Endothelial cell of umbilical vein (primary cell): Measurements from ENCODE around the gene KDM4C. TPM values are rescaled to one million over a fixed set of nuclear protein-coding genes. Genes with fewer than 3 reads are reported as not detected.

ENCODE experiments used
- BruUV-seq: library from RNA; stranded (reverse); fragments of 400-500 nt; replicated peaks from 2 replicates; lab custom pipeline; 2021; lab: Mats Ljungman, UMichigan
- CTCF ChIA-PET: fragments of 300-600, 350-600 bp; sonication (Branson Sonifier 250); formaldehyde crosslinking; loops from one replicate; lab custom pipeline; 2021; ENCODE audit warnings: antibody characterized with exemption, inconsistent platforms; lab: Charles Lee
- POLR2A ChIA-PET: fragments of 300-600, 350-600 bp; sonication (Branson Sonifier 250); formaldehyde crosslinking; loops from one replicate; lab custom pipeline; 2021; ENCODE audit warnings: antibody characterized with exemption, inconsistent platforms; lab: Charles Lee
- DNase-seq: peaks from one replicate; pipeline ENCODE4 v3.0.0-alpha.2; 2011; ENCODE audit warnings: low read depth, low spot score
- FAIRE-seq: peaks from 2 replicates; lab custom pipeline; 2011; peaks lifted over from hg19 to GRCh38; lab: Jason Lieb, UNC
- H2AFZ ChIP-seq: 2 replicates; pipeline ENCODE4 v1.6.0; 2012; ENCODE audit warnings: low read depth, low read length, control low read depth, inconsistent platforms
- H3K27ac ChIP-seq: 2 replicates; pipeline ENCODE4 v1.5.1; 2011; ENCODE audit warnings: low read depth, mild to moderate bottlenecking, control low read depth, low read length, moderate library complexity; ENCODE audit not compliant: insufficient read depth
- H3K27me3 ChIP-seq, 2 experiments: 2 replicates each; pipeline versions ENCODE4 v1.6.0 to v1.6.1; 2011; ENCODE audit warnings: low read length in 2 of 2, mixed read lengths in 1 of 2; ENCODE audit not compliant: control insufficient read depth in 2 of 2, insufficient read depth in 2 of 2
- H3K36me3 ChIP-seq, 2 experiments: 2 replicates in 1 of 2; 3 replicates in 1 of 2; pipeline ENCODE4 v1.5.1; 2011; ENCODE audit warnings: low read length in 2 of 2, mild to moderate bottlenecking in 1 of 2, moderate library complexity in 1 of 2; ENCODE audit not compliant: control insufficient read depth in 2 of 2, insufficient read depth in 2 of 2; ENCODE audit errors: extremely low read depth in 1 of 2
- H3K4me1 ChIP-seq: 3 replicates; pipeline ENCODE4 v1.5.1; 2011; ENCODE audit warnings: mild to moderate bottlenecking, low read length; ENCODE audit not compliant: control insufficient read depth, insufficient read depth; ENCODE audit errors: extremely low read depth
- H3K4me2 ChIP-seq: 2 replicates; pipeline ENCODE4 v1.6.1; 2011; ENCODE audit warnings: low read length, control low read depth, mixed read lengths; ENCODE audit not compliant: insufficient read depth
- H3K4me3 ChIP-seq, 3 experiments: fragments of 200-600 bp in 1 of 3; sonication (generic), shearing (Covaris generic) in 1 of 3; replicated peaks in 1 of 3; 2 replicates each; pipeline ENCODE4 v1.5.1; 2011 to 2016; ENCODE audit warnings: control low read depth in 3 of 3, low read length in 3 of 3, mild to moderate bottlenecking in 2 of 3, inconsistent platforms in 1 of 3, low read depth in 1 of 3, moderate library complexity in 1 of 3; ENCODE audit not compliant: insufficient read depth in 1 of 3
- H3K79me2 ChIP-seq: 2 replicates; pipeline ENCODE4 v1.6.0; 2012; ENCODE audit warnings: low read length, inconsistent platforms; ENCODE audit not compliant: control insufficient read depth, insufficient read depth
- H3K9ac ChIP-seq: replicated peaks from 2 replicates; pipeline ENCODE3; 2011; ENCODE audit warnings: low read length, control low read depth; ENCODE audit not compliant: insufficient read depth; ENCODE audit errors: extremely low read depth
- H3K9me1 ChIP-seq: replicated peaks from 3 replicates; pipeline ENCODE4 v1.6.0; 2011; ENCODE audit warnings: mild to moderate bottlenecking, low read length; ENCODE audit not compliant: control insufficient read depth, insufficient read depth; ENCODE audit errors: extremely low read depth
- H3K9me3 ChIP-seq: replicated peaks from 2 replicates; pipeline ENCODE4 v1.5.1; 2012; ENCODE audit warnings: low read length, inconsistent platforms; ENCODE audit not compliant: control insufficient read depth, insufficient read depth
- H4K20me1 ChIP-seq: replicated peaks from 2 replicates; pipeline ENCODE3; 2011; ENCODE audit warnings: mild to moderate bottlenecking, low read length; ENCODE audit not compliant: control insufficient read depth, insufficient read depth; ENCODE audit errors: extremely low read depth
- CTCF ChIP-seq, 2 donors: IDR thresholded peaks; 1 replicate in 1 of 2; 2 replicates in 1 of 2; pipeline ENCODE4 v1.5.1; 2011; ENCODE audit warnings: low read length in 2 of 2, mild to moderate bottlenecking in 2 of 2, moderate library complexity in 2 of 2, control low read depth in 1 of 2, inconsistent platforms in 1 of 2, low read depth in 1 of 2; ENCODE audit not compliant: insufficient read depth in 1 of 2; ENCODE audit errors: extremely low read depth in 1 of 2
- EZH2 ChIP-seq: IDR thresholded peaks from 2 replicates; pipeline ENCODE4 v1.6.1; 2012; ENCODE audit warnings: borderline replicate concordance, low read depth, mild to moderate bottlenecking, moderate library complexity, low read length, inconsistent platforms; ENCODE audit not compliant: severe bottlenecking
- FOS ChIP-seq: IDR thresholded peaks from 2 replicates; pipeline ENCODE4 v1.6.1; 2011; ENCODE audit warnings: mild to moderate bottlenecking, low read length, moderate library complexity, borderline replicate concordance; ENCODE audit not compliant: insufficient read depth
- GATA2 ChIP-seq: IDR thresholded peaks from 2 replicates; pipeline ENCODE4 v1.7.0; 2011; ENCODE audit warnings: low read depth, mild to moderate bottlenecking, moderate library complexity, mixed read lengths, low read length; ENCODE audit not compliant: insufficient read length, insufficient read depth
- JUN ChIP-seq: IDR thresholded peaks from 2 replicates; pipeline ENCODE4 v1.6.1; 2011; ENCODE audit warnings: borderline replicate concordance, low read depth; ENCODE audit not compliant: insufficient read length, insufficient read depth
- MAX ChIP-seq: IDR thresholded peaks from 2 replicates; pipeline ENCODE4 v1.6.1; 2011; ENCODE audit not compliant: insufficient read depth, insufficient read length
- MYC ChIP-seq: IDR thresholded peaks from one replicate; pipeline ENCODE4 v1.6.1; 2011; ENCODE audit warnings: mild to moderate bottlenecking, low read depth, low read length
- POLR2A ChIP-seq: IDR thresholded peaks from 2 replicates; pipeline ENCODE4 v1.6.1; 2012; ENCODE audit warnings: low read depth, mild to moderate bottlenecking, control low read depth, low read length
- POLR2AphosphoS5 ChIP-seq: IDR thresholded peaks from 2 replicates; pipeline ENCODE4 v1.6.1; 2012; ENCODE audit warnings: low read depth, mild to moderate bottlenecking, control low read depth, low read length, moderate library complexity; ENCODE audit not compliant: insufficient read depth
- dilution Hi-C: fragments of 300-500 bp; cut with MboI; formaldehyde crosslinking; loops from one replicate; pipeline ENCODE4 v1.15.0; 2019; ENCODE audit warnings: low sequenced_read_pairs; ENCODE audit not compliant: extremely low pct_ligation_motif_present
- intact Hi-C: fragments of 100-400 bp; cut with micrococcal nuclease; formaldehyde crosslinking; loops from one replicate; pipeline ENCODE4 v1.10.0; 2022
- polyA plus RNA-seq, 4 experiments: library from polyadenylated mRNA; depleted of rRNA in 3 of 4; stranded (reverse) in 3 of 4; unstranded in 1 of 4; fragments of >200 nt; gene quantifications; 2 replicates each; pipeline versions ENCODE4 v1.2.1 to v1.2.3, GENCODE V29; 2011 to 2012; ENCODE audit warnings: missing spikeins in 1 of 4
- total RNA-seq: library from RNA; stranded (reverse); gene quantifications from 2 replicates; pipeline ENCODE4 v1.2.3, GENCODE V29; 2021

KDM4C gene
- total and polyA plus RNA-seq, 2 donors (not counting 3 experiments of a cell fraction or from before 2014, with no cell fraction given): 5.4 to 15.0 TPM

- H4K20me1 ChIP-seq: no peaks in the 10 kb centered on the region
- ChIA-PET CTCF (interaction anchor here (1.1 kb wide), 1 partner anchor 24 kb away, joined by 4 read pairs; no protein-coding TSS in a partner anchor), POLR2A (no interaction called here)
- H3K9ac ChIP-seq: no peak overlapping the region
- FAIRE-seq: no peak
- TF ChIP-seq MAX (no peak), POLR2AphosphoS5 (no peak), CTCF (IDR thresholded peaks at IDR 0.05; ENCODE audit: extremely low read depth in 1 of 2, insufficient read depth in 1 of 2, low read depth in 1 of 2, low read length in 2 of 2) (no peak), JUN (no peak), EZH2 (no peak), GATA2 (no peak), POLR2A (no peak), MYC (no peak), FOS (no peak)
- no peak for DNase-seq
- no peaks in the 10 kb centered on the region for H3K79me2 ChIP-seq
- H2AFZ ChIP-seq: no peak overlapping the region
- H3K27ac ChIP-seq: no peak overlapping the region
- H3K9me1 ChIP-seq: no peaks in the 10 kb centered on the region
- H3K4me2 ChIP-seq: no peak overlapping the region
- no peaks in the 10 kb centered on the region for H3K4me1 ChIP-seq
- no peaks in the 10 kb centered on the region for H3K36me3 ChIP-seq
- H3K4me3 ChIP-seq: no peak overlapping the region
- H3K9me3 ChIP-seq: no peaks in the 10 kb centered on the region
- intact Hi-C loops (no loop called here), dilution Hi-C loops (no loop called here)
- peaks cover 2 to 4% of the 10 kb centered on the region in 2 experiments for H3K27me3 ChIP-seq
- no TSS peak for BruUV-seq
These were observed 452.2 kb downstream of the KDM4C start for GRCh38 chr9:7209990-7210389.
